Stomach (tissue), 9 donors: Measurements from ENCODE around the gene ULK4. TPM values are rescaled to one million over a fixed set of nuclear protein-coding genes. Genes with fewer than 3 reads are reported as not detected.

ENCODE experiments used
- DNase-seq, 2 donors: peaks; one replicate each; pipeline versions ENCODE4 v3.0.0 to v3.0.0-alpha.2; 2013 to 2019
- H3K27ac ChIP-seq, 5 donors: fragments of 200-600 bp in 4 of 5; sonication (generic) in 4 of 5; one replicate each; pipeline ENCODE4 v1.5.1; 2013 to 2019; ENCODE audit warnings: mild to moderate bottlenecking in 1 of 5, moderate library complexity in 1 of 5
- H3K27me3 ChIP-seq, 3 donors: fragments of 200-600 bp; sonication (generic); one replicate each; pipeline ENCODE4 v1.5.1; 2017 to 2019; ENCODE audit warnings: mixed run types in 1 of 3
- H3K36me3 ChIP-seq, 4 donors: fragments of 200-600 bp; sonication (generic); 1 replicate in 3 of 4; 2 replicates in 1 of 4; pipeline ENCODE4 v1.5.1; 2016 to 2019
- H3K4me1 ChIP-seq, 4 donors: fragments of 200-600 bp; sonication (generic); one replicate each; pipeline ENCODE4 v1.5.1; 2016 to 2019
- H3K4me3 ChIP-seq, 4 donors: fragments of 200-600 bp; sonication (generic) in 3 of 4; one replicate each; pipeline ENCODE4 v1.5.1; 2016 to 2019; ENCODE audit warnings: mild to moderate bottlenecking in 1 of 4
- H3K9me3 ChIP-seq, 4 donors: fragments of 200-600 bp; sonication (generic); one replicate each; pipeline ENCODE4 v1.5.1; 2016 to 2019
- CTCF ChIP-seq, 7 experiments: fragments of 450-650 bp in 4 of 7; fragments of 200-600 bp in 3 of 7; sonication (generic) in 3 of 7; IDR thresholded peaks; one replicate each; pipeline ENCODE4 v1.5.1; 2016 to 2019; ENCODE audit warnings: antibody characterized with exemption in 7 of 7, control low read depth in 2 of 7, mild to moderate bottlenecking in 1 of 7
- EP300 ChIP-seq: sonication (generic); formaldehyde crosslinking; IDR thresholded peaks from one replicate; pipeline ENCODE4 v1.6.1; 2017; ENCODE audit warnings: antibody characterized with exemption
- POLR2A ChIP-seq, 4 donors: fragments of 450-650 bp; IDR thresholded peaks; one replicate each; pipeline ENCODE4 v1.6.1; 2016; ENCODE audit warnings: antibody characterized with exemption in 4 of 4, control low read depth in 2 of 4, mild to moderate bottlenecking in 1 of 4, moderate library complexity in 1 of 4
- POLR2AphosphoS5 ChIP-seq, 3 donors: sonication (generic); formaldehyde crosslinking; IDR thresholded peaks; one replicate each; pipeline ENCODE4 v1.6.1; 2016; ENCODE audit warnings: antibody characterized with exemption in 3 of 3
- WGBS, 5 donors: extraction: QIAGEN DNeasy Blood & Tissue Kit in 3 of 5; methylation state at CpG; one replicate each; pipeline versions ENCODE4 v1.1.5 to v1.1.7; 2013 to 2018; 5-methylcytosine and 5-hydroxymethylcytosine counted together
- intact Hi-C: fragments of 100-400 bp; cut with DNase I; formaldehyde crosslinking; loops from one replicate; pipeline ENCODE4 v1.15.1; 2023; ENCODE audit warnings: low total_unique reads
- polyA plus RNA-seq, 3 donors: library from polyadenylated mRNA; stranded (reverse); fragments of 200-250 nt; gene quantifications; one replicate each; pipeline ENCODE4 v1.2.3, GENCODE V29; 2013
- total RNA-seq, 5 donors: library from RNA; depleted of rRNA; stranded (reverse); fragments of >200 nt; gene quantifications; one replicate each; pipeline versions ENCODE4 v1.1.0 to v1.2.3, GENCODE V29; 2014 to 2016
- donor health status: healthy with polysubstance abuse.
- donor health status: Bipolar disorder and iron deficiency.
- donor health status: healthy.

The ULK4 gene
- total and polyA plus RNA-seq, 8 donors = 1.6 to 150 (median 7.4) TPM

GRCh38 chr3:41808152-41808551 is 153.8 kb downstream of the ULK4 start:
- no peak overlapping the region for H3K27ac ChIP-seq
- no peak overlapping the region for H3K4me3 ChIP-seq
- H3K4me1 ChIP-seq = no peaks in the 10 kb centered on the region
- no peak for TF ChIP-seq CTCF (IDR thresholded peaks at IDR 0.05)
- no peak for TF ChIP-seq EP300
- no peak for TF ChIP-seq POLR2A (IDR thresholded peaks at IDR 0.05)
- TF ChIP-seq POLR2AphosphoS5 (IDR thresholded peaks at IDR 0.05) = no peak
- intact Hi-C loops = no loop called here
- H3K36me3 ChIP-seq = no peaks in the 10 kb centered on the region
- no peaks in the 10 kb centered on the region for H3K9me3 ChIP-seq
- H3K27me3 ChIP-seq = no peaks in the 10 kb centered on the region
- WGBS, 5 donors = 32 to 100% (median 98%) methylated on average over 1 of the region's 1 CpG
- DNase-seq = no peak

GRCh38 chr3:41794748-41795589 is 166.9 kb downstream of the ULK4 start:
- no peak for DNase-seq
- Histone ChIP-seq H3K9me3 (no peaks in the 10 kb centered on the region), H3K36me3 (no peaks in the 10 kb centered on the region), H3K4me1 (no peaks in the 10 kb centered on the region), H3K27ac (no peak overlapping the region), H3K27me3 (no peaks in the 10 kb centered on the region), H3K4me3 (no peak overlapping the region)
- WGBS, 5 donors = 71 to 85% (median 79%) methylated on average over 5 of the region's 5 CpGs
- no peak for TF ChIP-seq EP300
- TF ChIP-seq POLR2A (IDR thresholded peaks at IDR 0.05) = no peak
- TF ChIP-seq CTCF (IDR thresholded peaks at IDR 0.05) = no peak
- no peak for TF ChIP-seq POLR2AphosphoS5 (IDR thresholded peaks at IDR 0.05)
- intact Hi-C loops = no loop called here

- Histone ChIP-seq H3K27me3 (no peaks in the 10 kb centered on the region), H3K9me3 (no peaks in the 10 kb centered on the region), H3K4me1 (no peaks in the 10 kb centered on the region), H3K4me3 (no peak overlapping the region), H3K27ac (no peak overlapping the region), H3K36me3 (peaks cover 0 to 5% (median 0%) of the 10 kb centered on the region in 4 donors)
- DNase-seq = no peak
- 82 to 95% (median 93%) methylated on average over 7 of the region's 7 CpGs for whole genome bisulfite sequencing, 5 donors
- intact Hi-C loops = no loop called here
- TF ChIP-seq CTCF (IDR thresholded peaks at IDR 0.05) (no peak), POLR2A (IDR thresholded peaks at IDR 0.05) (no peak), EP300 (no peak), POLR2AphosphoS5 (IDR thresholded peaks at IDR 0.05) (no peak)
These were observed 169.1 kb downstream of the ULK4 start for GRCh38 chr3:41792806-41793205.

GRCh38 chr3:41769106-41769505 is 192.8 kb downstream of the ULK4 start:
- TF ChIP-seq CTCF (IDR thresholded peaks at IDR 0.05) = no peak
- intact Hi-C loops = no loop called here
- DNase-seq = no peak
- Histone ChIP-seq H3K36me3 (no peaks in the 10 kb centered on the region), H3K4me1 (no peaks in the 10 kb centered on the region), H3K4me3 (no peak overlapping the region), H3K27ac (no peak overlapping the region), H3K27me3 (no peaks in the 10 kb centered on the region), H3K9me3 (no peaks in the 10 kb centered on the region)
- WGBS, 5 donors = 63 to 73% (median 68%) methylated on average over 2 of the region's 2 CpGs
